ENCODE measurements around the gene GYPA.
"Not testable (repeated sequence)": the region's sequence is repeated elsewhere in the genome, so short reads cannot be mapped to it uniquely, and the experiment has no call there.

GRCh38 chr4:144137137-144137931 is 3.2 kb downstream of the GYPA start:
- not testable (repeated sequence) for TF ChIP-seq SMC3 (IDR thresholded peaks at IDR 0.05; ENCODE audit: low read depth, low read length); CTCF (conservative IDR thresholded peaks at IDR 0.05; ENCODE audit: low read depth, low read length); NFE2L2 (IDR thresholded peaks at IDR 0.05; ENCODE audit: low read depth, low read length); CHD1 (IDR thresholded peaks at IDR 0.05; ENCODE audit: low read depth, low read length); CEBPB (IDR thresholded peaks at IDR 0.05; ENCODE audit: low read depth, low read length)

Data from IMR-90 (cell line).